Measurements from ENCODE around the gene HOXD10. TPM values are rescaled to one million over a fixed set of nuclear protein-coding genes. Genes with fewer than 3 reads are reported as not detected.

HOXD10 gene
- total and polyA plus RNA-seq, 2 of the 13 experiments (the other 11 are each of a cell fraction or from before 2014, with no cell fraction given) = not detected

DNA sequence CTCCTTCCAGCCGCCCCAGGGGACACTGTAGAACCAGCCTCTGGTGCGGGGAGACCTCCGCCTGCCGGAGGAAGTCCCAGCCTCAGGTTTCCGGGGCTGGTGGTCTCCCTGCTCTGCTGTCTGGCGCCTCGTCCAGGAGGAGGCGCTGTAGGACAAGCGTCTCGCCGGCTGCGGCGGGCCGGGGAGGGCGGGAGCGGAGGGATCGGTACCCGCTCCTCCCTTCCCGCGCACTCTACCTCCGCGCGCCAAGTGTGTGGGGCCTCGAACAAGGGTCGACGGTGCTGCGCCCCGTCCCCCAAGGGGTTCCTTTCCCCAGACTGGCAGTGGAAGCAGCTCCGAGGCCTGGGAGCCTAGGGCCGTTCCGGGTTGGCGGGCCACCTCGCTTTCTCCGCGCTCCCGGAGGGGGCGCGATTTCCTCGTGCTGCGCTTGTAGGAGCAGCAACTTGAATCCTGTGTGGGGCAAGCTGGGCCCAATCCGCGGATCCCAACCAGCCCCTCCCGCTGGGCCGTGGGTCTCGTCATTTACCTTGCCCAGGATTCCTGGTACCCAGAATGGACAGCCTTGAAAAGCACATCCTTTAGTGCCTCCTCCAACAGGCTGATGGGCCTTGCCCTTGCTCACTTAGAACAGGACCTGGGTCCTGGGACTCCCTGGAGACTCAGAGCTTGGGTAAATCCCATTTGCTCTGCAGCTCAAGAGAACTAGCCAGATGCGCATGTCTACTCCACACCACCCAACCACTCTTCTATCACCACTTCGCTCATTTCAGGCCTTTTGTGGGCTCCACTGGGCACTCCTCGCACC, 24.1 kb downstream of the HOXD10 start (continued):
- peak; percentile 47; the same call in 1 of the 2 replicates for TF ChIP-seq ZNF44 (CRISPR knock-in tag; IDR thresholded peaks at IDR 0.05)
- TF ChIP-seq, protein P1, sequence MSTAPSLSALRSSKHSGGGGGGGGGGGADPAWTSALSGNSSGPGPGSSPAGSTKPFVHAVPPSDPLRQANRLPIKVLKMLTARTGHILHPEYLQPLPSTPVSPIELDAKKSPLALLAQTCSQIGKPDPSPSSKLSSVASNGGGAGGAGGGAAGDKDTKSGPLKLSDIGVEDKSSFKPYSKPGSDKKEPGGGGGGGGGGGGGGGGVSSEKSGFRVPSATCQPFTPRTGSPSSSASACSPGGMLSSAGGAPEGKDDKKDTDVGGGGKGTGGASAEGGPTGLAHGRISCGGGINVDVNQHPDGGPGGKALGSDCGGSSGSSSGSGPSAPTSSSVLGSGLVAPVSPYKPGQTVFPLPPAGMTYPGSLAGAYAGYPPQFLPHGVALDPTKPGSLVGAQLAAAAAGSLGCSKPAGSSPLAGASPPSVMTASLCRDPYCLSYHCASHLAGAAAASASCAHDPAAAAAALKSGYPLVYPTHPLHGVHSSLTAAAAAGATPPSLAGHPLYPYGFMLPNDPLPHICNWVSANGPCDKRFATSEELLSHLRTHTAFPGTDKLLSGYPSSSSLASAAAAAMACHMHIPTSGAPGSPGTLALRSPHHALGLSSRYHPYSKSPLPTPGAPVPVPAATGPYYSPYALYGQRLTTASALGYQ (CRISPR knock-in tag; IDR thresholded peaks at IDR 0.05) = no peak; the same call in 1 of the 2 replicates
- TF ChIP-seq, protein P2, sequence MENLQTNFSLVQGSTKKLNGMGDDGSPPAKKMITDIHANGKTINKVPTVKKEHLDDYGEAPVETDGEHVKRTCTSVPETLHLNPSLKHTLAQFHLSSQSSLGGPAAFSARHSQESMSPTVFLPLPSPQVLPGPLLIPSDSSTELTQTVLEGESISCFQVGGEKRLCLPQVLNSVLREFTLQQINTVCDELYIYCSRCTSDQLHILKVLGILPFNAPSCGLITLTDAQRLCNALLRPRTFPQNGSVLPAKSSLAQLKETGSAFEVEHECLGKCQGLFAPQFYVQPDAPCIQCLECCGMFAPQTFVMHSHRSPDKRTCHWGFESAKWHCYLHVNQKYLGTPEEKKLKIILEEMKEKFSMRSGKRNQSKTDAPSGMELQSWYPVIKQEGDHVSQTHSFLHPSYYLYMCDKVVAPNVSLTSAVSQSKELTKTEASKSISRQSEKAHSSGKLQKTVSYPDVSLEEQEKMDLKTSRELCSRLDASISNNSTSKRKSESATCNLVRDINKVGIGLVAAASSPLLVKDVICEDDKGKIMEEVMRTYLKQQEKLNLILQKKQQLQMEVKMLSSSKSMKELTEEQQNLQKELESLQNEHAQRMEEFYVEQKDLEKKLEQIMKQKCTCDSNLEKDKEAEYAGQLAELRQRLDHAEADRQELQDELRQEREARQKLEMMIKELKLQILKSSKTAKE (CRISPR knock-in tag; IDR thresholded peaks at IDR 0.05; ENCODE audit: borderline replicate concordance) = no peak
- TF ChIP-seq ZNF660 (CRISPR knock-in tag; IDR thresholded peaks at IDR 0.05; ENCODE audit: borderline replicate concordance, low read depth) = no peak; the same call in 1 of the 2 replicates
- TF ChIP-seq ZNF33A (CRISPR knock-in tag; IDR thresholded peaks at IDR 0.05; ENCODE audit: borderline replicate concordance) = no peak
- peak; percentile 84; the same call in 1 of the 2 replicates for TF ChIP-seq ZNF788 (CRISPR knock-in tag; IDR thresholded peaks at IDR 0.05; ENCODE audit: borderline replicate concordance)
- TF ChIP-seq, protein P3, sequence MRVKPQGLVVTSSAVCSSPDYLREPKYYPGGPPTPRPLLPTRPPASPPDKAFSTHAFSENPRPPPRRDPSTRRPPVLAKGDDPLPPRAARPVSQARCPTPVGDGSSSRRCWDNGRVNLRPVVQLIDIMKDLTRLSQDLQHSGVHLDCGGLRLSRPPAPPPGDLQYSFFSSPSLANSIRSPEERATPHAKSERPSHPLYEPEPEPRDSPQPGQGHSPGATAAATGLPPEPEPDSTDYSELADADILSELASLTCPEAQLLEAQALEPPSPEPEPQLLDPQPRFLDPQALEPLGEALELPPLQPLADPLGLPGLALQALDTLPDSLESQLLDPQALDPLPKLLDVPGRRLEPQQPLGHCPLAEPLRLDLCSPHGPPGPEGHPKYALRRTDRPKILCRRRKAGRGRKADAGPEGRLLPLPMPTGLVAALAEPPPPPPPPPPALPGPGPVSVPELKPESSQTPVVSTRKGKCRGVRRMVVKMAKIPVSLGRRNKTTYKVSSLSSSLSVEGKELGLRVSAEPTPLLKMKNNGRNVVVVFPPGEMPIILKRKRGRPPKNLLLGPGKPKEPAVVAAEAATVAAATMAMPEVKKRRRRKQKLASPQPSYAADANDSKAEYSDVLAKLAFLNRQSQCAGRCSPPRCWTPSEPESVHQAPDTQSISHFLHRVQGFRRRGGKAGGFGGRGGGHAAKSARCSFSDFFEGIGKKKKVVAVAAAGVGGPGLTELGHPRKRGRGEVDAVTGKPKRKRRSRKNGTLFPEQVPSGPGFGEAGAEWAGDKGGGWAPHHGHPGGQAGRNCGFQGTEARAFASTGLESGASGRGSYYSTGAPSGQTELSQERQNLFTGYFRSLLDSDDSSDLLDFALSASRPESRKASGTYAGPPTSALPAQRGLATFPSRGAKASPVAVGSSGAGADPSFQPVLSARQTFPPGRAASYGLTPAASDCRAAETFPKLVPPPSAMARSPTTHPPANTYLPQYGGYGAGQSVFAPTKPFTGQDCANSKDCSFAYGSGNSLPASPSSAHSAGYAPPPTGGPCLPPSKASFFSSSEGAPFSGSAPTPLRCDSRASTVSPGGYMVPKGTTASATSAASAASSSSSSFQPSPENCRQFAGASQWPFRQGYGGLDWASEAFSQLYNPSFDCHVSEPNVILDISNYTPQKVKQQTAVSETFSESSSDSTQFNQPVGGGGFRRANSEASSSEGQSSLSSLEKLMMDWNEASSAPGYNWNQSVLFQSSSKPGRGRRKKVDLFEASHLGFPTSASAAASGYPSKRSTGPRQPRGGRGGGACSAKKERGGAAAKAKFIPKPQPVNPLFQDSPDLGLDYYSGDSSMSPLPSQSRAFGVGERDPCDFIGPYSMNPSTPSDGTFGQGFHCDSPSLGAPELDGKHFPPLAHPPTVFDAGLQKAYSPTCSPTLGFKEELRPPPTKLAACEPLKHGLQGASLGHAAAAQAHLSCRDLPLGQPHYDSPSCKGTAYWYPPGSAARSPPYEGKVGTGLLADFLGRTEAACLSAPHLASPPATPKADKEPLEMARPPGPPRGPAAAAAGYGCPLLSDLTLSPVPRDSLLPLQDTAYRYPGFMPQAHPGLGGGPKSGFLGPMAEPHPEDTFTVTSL (CRISPR knock-in tag; IDR thresholded peaks at IDR 0.05; ENCODE audit: borderline replicate concordance) = no peak
- TF ChIP-seq, protein P4, sequence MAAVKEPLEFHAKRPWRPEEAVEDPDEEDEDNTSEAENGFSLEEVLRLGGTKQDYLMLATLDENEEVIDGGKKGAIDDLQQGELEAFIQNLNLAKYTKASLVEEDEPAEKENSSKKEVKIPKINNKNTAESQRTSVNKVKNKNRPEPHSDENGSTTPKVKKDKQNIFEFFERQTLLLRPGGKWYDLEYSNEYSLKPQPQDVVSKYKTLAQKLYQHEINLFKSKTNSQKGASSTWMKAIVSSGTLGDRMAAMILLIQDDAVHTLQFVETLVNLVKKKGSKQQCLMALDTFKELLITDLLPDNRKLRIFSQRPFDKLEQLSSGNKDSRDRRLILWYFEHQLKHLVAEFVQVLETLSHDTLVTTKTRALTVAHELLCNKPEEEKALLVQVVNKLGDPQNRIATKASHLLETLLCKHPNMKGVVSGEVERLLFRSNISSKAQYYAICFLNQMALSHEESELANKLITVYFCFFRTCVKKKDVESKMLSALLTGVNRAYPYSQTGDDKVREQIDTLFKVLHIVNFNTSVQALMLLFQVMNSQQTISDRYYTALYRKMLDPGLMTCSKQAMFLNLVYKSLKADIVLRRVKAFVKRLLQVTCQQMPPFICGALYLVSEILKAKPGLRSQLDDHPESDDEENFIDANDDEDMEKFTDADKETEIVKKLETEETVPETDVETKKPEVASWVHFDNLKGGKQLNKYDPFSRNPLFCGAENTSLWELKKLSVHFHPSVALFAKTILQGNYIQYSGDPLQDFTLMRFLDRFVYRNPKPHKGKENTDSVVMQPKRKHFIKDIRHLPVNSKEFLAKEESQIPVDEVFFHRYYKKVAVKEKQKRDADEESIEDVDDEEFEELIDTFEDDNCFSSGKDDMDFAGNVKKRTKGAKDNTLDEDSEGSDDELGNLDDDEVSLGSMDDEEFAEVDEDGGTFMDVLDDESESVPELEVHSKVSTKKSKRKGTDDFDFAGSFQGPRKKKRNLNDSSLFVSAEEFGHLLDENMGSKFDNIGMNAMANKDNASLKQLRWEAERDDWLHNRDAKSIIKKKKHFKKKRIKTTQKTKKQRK (IDR thresholded peaks at IDR 0.05; ENCODE audit: low read length) = no peak
- no peak for TF ChIP-seq FOSL1 (CRISPR knock-in tag; IDR thresholded peaks at IDR 0.05; ENCODE audit: borderline replicate concordance)
- TF ChIP-seq, protein P5, sequence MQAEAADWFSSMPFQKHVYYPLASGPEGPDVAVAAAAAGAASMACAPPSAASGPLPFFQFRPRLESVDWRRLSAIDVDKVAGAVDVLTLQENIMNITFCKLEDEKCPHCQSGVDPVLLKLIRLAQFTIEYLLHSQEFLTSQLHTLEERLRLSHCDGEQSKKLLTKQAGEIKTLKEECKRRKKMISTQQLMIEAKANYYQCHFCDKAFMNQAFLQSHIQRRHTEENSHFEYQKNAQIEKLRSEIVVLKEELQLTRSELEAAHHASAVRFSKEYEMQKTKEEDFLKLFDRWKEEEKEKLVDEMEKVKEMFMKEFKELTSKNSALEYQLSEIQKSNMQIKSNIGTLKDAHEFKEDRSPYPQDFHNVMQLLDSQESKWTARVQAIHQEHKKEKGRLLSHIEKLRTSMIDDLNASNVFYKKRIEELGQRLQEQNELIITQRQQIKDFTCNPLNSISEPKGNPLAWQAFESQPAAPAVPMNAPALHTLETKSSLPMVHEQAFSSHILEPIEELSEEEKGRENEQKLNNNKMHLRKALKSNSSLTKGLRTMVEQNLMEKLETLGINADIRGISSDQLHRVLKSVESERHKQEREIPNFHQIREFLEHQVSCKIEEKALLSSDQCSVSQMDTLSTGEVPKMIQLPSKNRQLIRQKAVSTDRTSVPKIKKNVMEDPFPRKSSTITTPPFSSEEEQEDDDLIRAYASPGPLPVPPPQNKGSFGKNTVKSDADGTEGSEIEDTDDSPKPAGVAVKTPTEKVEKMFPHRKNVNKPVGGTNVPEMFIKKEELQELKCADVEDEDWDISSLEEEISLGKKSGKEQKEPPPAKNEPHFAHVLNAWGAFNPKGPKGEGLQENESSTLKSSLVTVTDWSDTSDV (CRISPR knock-in tag; IDR thresholded peaks at IDR 0.05) = peak; percentile 86; the same call in 1 of the 2 replicates

Data from HepG2 (cell line).